GM18870 (cell line): Measurements from ENCODE around the gene CIB2.

Experiments
- ATAC-seq: cut with Tn5 transposase; IDR thresholded peaks from one replicate; pipeline ENCODE4 v1.9.1; 2021; ENCODE audit warnings: moderate library complexity; ENCODE audit not compliant: unreplicated experiment

Gene CIB2

GRCh38 chr15:78069462-78070029 lies 61.7 kb downstream of the CIB2 start:
- ATAC-seq, result no peak

GRCh38 chr15:78069052-78069414 lies 62.2 kb downstream of the CIB2 start:
- no peak for ATAC-seq

- no peak for ATAC-seq
Observed at GRCh38 chr15:78067328-78068228, 63.7 kb downstream of the CIB2 start.

GRCh38 chr15:78065973-78066946 lies 65.0 kb downstream of the CIB2 start:
- ATAC-seq, result peak; percentile 53

- ATAC-seq, result no peak
Observed at GRCh38 chr15:78065284-78065872, 65.9 kb downstream of the CIB2 start.

GRCh38 chr15:78064544-78064943 lies 66.7 kb downstream of the CIB2 start:
- no peak for ATAC-seq

- no peak for ATAC-seq
Observed at GRCh38 chr15:78063970-78064385, 67.3 kb downstream of the CIB2 start.

GRCh38 chr15:78063217-78063616 lies 68.0 kb downstream of the CIB2 start:
- no peak for ATAC-seq

GRCh38 chr15:78061963-78062427 lies 69.2 kb downstream of the CIB2 start:
- ATAC-seq, result no peak

GRCh38 chr15:78060232-78060631 lies 71.0 kb downstream of the CIB2 start:
- ATAC-seq, result no peak

- no peak for ATAC-seq
Observed at GRCh38 chr15:78059110-78059839, 72.0 kb downstream of the CIB2 start.

GRCh38 chr15:78058401-78058935 lies 72.8 kb downstream of the CIB2 start:
- ATAC-seq, result no peak

GRCh38 chr15:78057803-78058202 lies 73.4 kb downstream of the CIB2 start:
- ATAC-seq, result no peak

GRCh38 chr15:78056714-78057269 lies 74.5 kb downstream of the CIB2 start:
- ATAC-seq, result no peak

- ATAC-seq, result no peak
Observed at GRCh38 chr15:78055919-78056713, 75.1 kb downstream of the CIB2 start.

- no peak for ATAC-seq
Observed at GRCh38 chr15:78054966-78055365, 76.3 kb downstream of the CIB2 start.
